NT2/D1 (cell line): Measurements from ENCODE around the gene SLC2A1.

Experiments
- SUZ12 ChIP-seq: IDR thresholded peaks from 2 replicates; pipeline ENCODE4 v1.6.1; 2011; ENCODE audit not compliant: insufficient read length, insufficient read depth; ENCODE audit errors: extremely low read depth
- ZNF274 ChIP-seq: IDR thresholded peaks from 2 replicates; pipeline ENCODE4 v1.6.1; 2011; ENCODE audit warnings: mild to moderate bottlenecking, low read depth, low read length

GRCh38 chr1:42914092-42914627 lies 44.5 kb downstream of the SLC2A1 start:
- TF ChIP-seq SUZ12 (no peak), ZNF274 (no peak)
